Stimulated activated CD8-positive, alpha-beta memory T cell treated with anti-CD3 and anti-CD28 coated beads, Interleukin-4, amount 100 ng/mL, for 48 hours (primary cell): ENCODE measurements around the gene RASAL2.
A peak's percentile ranks its signal among the peaks of the same experiment; 100 is the strongest.
"Not testable (repeated sequence)": the region's sequence is repeated elsewhere in the genome, so short reads cannot be mapped to it uniquely, and the experiment has no call there.

Experiments
- DNase-seq: peaks from one replicate; pipeline ENCODE4 v3.0.0-alpha.2; 2020

RASAL2 gene

GRCh38 chr1:178072326-178072725 is 21.6 kb upstream of the RASAL2 start:
- DNase-seq, result no peak

- DNase-seq, result no peak
Measured at GRCh38 chr1:178075333-178075732, 18.6 kb upstream of the RASAL2 start.

- DNase-seq, result no peak
Measured at GRCh38 chr1:178076607-178077006, 17.3 kb upstream of the RASAL2 start.

GRCh38 chr1:178077917-178078316 is 16.0 kb upstream of the RASAL2 start:
- no peak for DNase-seq

GRCh38 chr1:178086294-178086693 is 7.6 kb upstream of the RASAL2 start:
- DNase-seq, result no peak

- DNase-seq, result no peak
Measured at GRCh38 chr1:178086766-178087165, 7.1 kb upstream of the RASAL2 start.

- DNase-seq, result no peak
Measured at GRCh38 chr1:178088651-178089050, 5.3 kb upstream of the RASAL2 start.

GRCh38 chr1:178091454-178091853 is 2.5 kb upstream of the RASAL2 start:
- not testable (repeated sequence) for DNase-seq

GRCh38 chr1:178091986-178092745 is 1.7 kb upstream of the RASAL2 start:
- DNase-seq, result no peak

GRCh38 chr1:178092878-178093493 is 918 bp upstream of the RASAL2 start:
- DNase-seq, result no peak

- peak; percentile 63 for DNase-seq
Measured at GRCh38 chr1:178093494-178093950, 382 bp upstream of the RASAL2 start.

- no peak for DNase-seq
Measured at GRCh38 chr1:178094739-178095645, 1.1 kb downstream of the RASAL2 start.

- DNase-seq, result no peak
Measured at GRCh38 chr1:178096421-178096820, 2.5 kb downstream of the RASAL2 start.

- no peak for DNase-seq
Measured at GRCh38 chr1:178098262-178098661, 4.4 kb downstream of the RASAL2 start.

GRCh38 chr1:178101266-178101630 is 7.3 kb downstream of the RASAL2 start:
- no peak for DNase-seq

GRCh38 chr1:178101654-178102053 is 7.8 kb downstream of the RASAL2 start:
- DNase-seq, result no peak

GRCh38 chr1:178102218-178102617 is 8.3 kb downstream of the RASAL2 start:
- DNase-seq, result no peak

- no peak for DNase-seq
Measured at GRCh38 chr1:178107823-178108222, 13.9 kb downstream of the RASAL2 start.

- DNase-seq, result no peak
Measured at GRCh38 chr1:178109348-178110143, 15.6 kb downstream of the RASAL2 start.

- DNase-seq, result no peak
Measured at GRCh38 chr1:178115260-178115659, 21.4 kb downstream of the RASAL2 start.

- no peak for DNase-seq
Measured at GRCh38 chr1:178118524-178118923, 24.6 kb downstream of the RASAL2 start.

- DNase-seq, result no peak
Measured at GRCh38 chr1:178119628-178120027, 25.7 kb downstream of the RASAL2 start.

GRCh38 chr1:178120088-178120487 is 26.2 kb downstream of the RASAL2 start:
- DNase-seq, result no peak
